ENCODE results near the gene TUBA4A.

DNA sequence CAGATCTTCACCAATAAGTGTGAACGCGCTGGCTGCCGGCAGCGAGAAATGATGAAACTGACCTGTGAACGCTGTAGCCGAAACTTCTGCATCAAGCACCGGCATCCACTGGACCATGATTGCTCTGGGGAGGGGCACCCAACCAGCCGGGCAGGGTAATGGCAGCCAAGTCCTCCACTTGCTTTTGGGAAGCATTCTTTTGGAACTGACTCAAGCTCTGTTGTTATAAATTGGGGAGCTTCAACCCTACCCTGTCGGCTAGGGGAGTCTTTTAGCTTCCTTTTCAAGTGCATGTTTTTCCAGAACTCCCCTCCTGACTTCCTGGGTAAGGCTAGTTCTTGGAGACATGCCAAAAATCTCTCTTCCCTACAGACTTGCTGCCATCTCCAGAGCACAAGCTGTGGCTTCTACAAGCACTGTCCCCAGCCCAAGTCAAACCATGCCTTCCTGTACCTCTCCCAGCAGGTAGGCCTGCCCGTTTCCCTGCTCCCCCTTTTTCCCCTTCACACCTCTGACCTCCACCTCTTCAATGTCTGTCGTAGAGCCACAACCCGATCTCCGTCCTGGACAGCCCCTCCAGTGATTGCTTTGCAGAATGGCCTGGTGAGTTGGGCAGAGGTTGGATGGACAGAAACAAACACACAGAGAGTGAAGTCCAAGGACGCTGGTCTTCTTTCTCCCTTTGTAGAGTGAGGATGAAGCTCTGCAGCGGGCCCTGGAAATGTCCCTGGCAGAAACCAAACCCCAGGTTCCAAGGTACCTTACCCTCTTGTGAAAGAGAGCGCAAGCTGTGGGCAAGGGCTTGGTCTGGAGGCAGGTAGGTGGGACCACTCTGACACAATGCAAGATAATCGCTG is 45.6 kb downstream of the TUBA4A start:
- TF ChIP-seq GTF2F1 (IDR thresholded peaks at IDR 0.05; ENCODE audit: borderline replicate concordance, low read depth, low read length) (no peak), YY1 (IDR thresholded peaks at IDR 0.05; ENCODE audit: low read depth, low read length) (no peak)
- TF ChIP-seq, protein P1, sequence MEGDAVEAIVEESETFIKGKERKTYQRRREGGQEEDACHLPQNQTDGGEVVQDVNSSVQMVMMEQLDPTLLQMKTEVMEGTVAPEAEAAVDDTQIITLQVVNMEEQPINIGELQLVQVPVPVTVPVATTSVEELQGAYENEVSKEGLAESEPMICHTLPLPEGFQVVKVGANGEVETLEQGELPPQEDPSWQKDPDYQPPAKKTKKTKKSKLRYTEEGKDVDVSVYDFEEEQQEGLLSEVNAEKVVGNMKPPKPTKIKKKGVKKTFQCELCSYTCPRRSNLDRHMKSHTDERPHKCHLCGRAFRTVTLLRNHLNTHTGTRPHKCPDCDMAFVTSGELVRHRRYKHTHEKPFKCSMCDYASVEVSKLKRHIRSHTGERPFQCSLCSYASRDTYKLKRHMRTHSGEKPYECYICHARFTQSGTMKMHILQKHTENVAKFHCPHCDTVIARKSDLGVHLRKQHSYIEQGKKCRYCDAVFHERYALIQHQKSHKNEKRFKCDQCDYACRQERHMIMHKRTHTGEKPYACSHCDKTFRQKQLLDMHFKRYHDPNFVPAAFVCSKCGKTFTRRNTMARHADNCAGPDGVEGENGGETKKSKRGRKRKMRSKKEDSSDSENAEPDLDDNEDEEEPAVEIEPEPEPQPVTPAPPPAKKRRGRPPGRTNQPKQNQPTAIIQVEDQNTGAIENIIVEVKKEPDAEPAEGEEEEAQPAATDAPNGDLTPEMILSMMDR (IDR thresholded peaks at IDR 0.05; ENCODE audit: control extremely low read depth in 1 of 3, insufficient read depth in 1 of 3, low read depth in 1 of 3, low read length in 3 of 3), result no peak

Measured in H1 (cell line).